Measurements from ENCODE around the gene SIRPA.
"Not testable (repeated sequence)": the region's sequence is repeated elsewhere in the genome, so short reads cannot be mapped to it uniquely, and the experiment has no call there.

The SIRPA gene

GRCh38 chr20:1909097-1909496 lies 13.9 kb downstream of the SIRPA start:
- DNase-seq, result no peak

DNA sequence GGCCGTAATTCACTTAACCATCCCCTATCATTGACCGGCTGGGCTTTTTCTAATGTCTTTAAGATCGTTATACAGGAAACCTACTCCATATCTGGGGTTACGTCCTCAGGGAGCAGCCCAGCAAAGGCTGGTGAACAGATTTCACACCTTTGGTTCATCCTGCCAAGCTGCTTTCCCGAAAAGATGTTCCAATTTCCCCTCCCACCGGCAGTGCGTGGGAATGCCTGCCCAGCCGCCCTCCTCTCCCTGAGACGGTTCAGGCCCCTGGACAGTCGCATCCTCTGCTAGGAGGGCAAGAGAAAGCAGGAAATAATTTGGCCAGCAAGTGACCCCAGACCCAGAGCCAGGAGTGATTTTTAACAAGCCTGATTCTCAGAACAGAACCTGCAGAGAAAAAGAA lies 16.3 kb downstream of the SIRPA start:
- DNase-seq, result no peak

DNA sequence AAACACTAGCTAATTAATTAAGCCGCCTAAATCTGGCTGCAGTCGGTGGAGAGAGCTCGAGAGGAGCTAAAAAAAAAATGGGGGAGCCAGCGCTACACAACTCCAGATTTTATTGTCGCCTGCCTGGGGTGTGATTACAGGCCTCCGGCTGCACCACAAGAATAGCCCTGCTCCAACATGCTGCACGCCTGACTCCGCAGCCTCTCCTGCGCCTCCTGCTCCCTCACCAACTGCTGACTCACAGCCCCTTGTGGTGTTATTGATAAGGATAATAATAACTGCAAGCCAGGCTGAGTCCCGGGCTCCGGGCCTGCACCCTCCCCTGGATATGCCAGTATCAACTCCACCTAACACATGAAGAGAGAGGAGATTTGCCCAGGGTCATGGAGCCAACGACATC lies 16.8 kb downstream of the SIRPA start:
- DNase-seq, result no peak

- DNase-seq, result no peak
Measured at GRCh38 chr20:1912646-1913045, 17.4 kb downstream of the SIRPA start.

- not testable (repeated sequence) for DNase-seq
Measured at GRCh38 chr20:1915233-1915632, 20.0 kb downstream of the SIRPA start.

- DNase-seq, result no peak
Measured at GRCh38 chr20:1915725-1916124, 20.5 kb downstream of the SIRPA start.

DNA sequence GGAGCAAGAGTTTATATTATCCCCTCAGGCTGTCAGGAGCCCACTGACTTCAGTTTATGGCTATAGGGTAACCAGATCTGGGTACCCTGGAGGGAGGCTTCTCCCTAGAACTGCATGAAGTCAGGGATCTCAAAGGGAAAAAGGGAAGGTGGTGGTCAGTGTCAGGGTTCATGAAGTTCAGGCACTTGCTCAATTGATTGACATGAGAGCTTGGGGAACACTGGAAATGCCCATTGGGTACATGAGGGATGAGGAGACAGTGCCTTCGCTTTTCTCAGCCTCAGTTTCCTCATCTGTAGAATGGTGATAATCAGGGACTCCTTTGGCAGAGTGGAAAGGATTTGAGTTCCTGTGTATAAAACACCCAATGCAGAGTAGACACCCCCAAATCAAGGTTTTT lies 22.6 kb downstream of the SIRPA start:
- DNase-seq, result no peak

GRCh38 chr20:1918491-1919165 lies 23.4 kb downstream of the SIRPA start:
- DNase-seq, result no peak

DNA sequence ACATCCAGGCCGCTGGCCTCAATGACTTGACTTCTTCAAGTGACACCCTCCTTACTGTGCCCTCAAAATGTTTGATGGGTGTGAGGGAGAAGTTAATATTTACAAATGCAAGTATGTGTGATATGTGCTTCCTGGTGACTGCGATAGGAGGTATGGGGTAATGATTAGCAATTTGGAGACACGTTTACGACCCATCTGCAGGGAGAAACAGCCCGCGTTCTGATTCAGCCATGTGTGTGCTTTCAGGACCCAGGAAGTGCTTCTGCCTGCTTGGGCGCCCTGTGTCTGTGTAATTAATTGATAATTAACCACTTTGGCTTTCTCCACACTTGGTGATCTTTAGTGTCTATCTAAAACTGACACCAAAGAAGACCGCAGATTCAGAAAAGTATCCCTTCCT lies 25.0 kb downstream of the SIRPA start:
- no peak for DNase-seq

DNA sequence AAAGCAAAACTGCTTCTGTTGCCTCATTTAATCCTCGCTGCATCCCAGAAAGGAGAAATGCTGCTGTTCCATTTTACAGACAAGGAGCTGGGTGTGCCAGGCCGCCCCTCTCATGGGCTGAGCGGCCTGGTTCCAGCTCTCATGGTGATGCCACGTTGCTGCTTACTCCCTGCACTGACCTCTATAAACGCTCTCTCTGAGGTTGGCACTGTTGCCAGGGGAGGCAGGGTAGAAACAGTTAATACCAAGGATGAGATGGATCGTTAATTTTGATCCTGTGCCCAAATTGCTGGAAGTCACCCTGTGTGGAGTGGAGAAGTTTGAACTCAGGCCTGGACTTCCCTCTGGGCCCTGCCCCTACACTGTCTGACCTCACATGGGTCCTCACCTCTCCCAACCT lies 25.6 kb downstream of the SIRPA start:
- DNase-seq, result no peak

DNA sequence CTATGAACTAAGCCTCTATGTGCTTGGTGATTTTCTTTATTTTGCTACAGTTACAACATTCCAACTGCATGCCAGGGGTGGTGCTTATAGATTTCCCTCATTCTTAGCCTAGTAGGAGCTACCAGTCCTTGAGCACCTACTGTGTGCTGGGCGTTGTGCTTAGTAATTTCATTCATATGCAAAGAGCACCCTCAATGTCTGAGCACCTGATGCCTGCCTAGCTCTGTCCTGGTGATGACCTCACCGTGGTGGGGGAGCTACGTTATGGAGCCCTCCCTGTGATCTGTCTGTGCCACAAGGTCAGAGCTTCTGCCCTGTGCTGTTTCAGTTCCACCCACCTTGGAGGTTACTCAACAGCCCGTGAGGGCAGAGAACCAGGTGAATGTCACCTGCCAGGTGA lies 26.8 kb downstream of the SIRPA start:
- DNase-seq, result not testable (repeated sequence)

DNA sequence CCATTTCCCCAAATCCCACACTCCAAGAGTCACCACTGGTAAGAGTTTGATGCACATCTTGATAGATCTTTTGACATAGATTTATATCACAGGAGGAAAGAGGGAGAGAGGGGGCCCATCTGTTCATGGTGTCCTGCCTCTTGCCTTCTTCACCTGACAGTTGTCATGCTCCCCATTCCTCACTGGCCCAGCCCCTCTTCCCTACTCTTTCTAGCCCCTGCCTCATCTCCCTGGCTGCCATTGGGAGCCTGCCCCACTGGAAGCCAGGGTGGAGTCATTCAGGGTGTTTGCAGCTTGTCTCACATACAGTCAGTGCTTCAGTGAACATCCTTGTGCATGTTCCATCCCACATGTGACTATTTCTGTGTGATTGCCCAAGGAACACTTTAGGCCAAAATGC lies 27.6 kb downstream of the SIRPA start:
- DNase-seq, result no peak

DNA sequence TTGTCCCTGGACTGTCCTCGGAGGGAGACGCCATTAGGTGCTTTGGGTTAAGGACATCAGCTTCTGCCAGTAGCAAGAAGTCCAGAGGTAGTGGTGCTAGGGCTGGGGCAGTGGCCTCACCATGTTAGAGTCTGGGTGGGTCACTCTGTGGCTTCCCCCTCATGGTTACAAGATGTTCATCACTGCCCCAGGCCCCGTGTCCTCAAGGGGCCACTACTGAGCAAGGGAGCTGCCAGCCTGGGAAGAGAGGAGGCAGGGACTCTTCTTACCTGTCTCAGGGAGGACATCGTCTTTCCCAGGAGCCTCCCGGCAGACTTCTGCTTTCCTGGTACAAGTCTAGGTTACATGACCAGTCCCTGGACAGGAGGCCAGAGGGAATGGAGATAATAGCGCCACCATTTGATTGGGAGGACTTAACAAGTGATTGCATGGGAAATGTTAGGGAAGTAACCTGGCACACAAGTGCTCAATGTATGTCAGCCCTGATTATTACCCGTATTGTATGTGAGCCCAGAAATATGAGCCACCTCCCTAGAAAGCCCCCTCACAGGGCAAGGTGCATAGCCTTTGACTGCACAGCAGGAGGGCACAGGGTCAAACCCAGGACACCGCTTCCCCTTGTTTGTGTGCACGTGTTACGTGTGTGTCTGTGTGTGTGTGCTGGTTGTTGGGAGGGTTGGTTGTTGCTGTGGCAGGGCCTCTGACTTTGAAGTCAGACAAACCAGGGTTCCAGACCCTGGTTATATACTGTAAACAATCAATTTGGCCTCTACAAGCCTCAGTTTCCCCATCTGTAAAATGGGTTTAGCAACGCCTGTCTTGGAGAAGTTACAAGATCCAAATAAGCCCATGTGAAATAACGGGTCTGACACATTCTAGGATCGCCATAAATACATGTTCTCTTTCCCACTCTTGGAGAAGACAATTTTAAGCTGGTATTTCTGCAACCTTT lies 30.0 kb downstream of the SIRPA start:
- no peak for DNase-seq

GRCh38 chr20:1926237-1926636 lies 31.0 kb downstream of the SIRPA start:
- DNase-seq, result no peak

DNA sequence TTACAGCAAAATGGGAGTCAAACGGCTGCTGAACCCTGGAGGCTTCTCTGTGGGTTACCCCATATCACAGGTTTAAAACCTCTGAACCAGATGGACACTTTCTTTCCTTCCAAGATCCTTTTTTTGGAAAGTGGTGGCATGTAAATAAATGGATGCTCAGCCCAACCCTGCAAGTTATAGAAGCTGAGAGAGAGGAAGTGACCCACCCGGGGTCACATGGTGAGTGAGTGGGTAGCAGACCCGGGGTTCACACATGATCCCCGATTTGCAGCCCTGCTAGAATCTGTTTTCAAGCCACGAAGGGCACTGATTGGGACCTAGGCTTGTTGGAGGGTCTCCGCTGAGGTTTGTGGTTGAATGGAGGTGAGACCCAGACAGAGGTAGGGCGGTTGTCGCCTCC lies 32.0 kb downstream of the SIRPA start:
- no peak for DNase-seq

- DNase-seq, result no peak
Measured at GRCh38 chr20:1928154-1928553, 32.9 kb downstream of the SIRPA start.

- DNase-seq, result no peak
Measured at GRCh38 chr20:1928782-1929181, 33.6 kb downstream of the SIRPA start.

DNA sequence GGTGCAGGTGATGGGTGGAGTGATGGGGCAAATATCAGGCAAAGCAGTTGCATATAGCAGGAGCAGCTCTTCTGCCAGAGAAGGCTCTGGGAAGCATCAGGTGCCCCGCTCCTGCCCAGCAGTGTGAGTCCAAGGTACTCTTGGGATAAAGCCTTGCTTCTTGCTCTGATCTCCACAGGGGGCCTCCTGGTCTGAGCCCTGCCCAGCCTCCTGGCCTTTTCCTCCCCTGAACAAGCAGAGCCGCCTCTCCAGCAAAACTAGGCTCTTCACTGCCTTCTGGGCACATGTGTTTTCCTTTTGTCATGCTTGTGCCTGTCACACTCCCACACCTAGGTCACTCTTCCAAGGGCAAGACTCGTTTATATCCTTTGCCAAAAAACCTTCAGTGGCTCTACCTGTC lies 34.3 kb downstream of the SIRPA start:
- DNase-seq, result no peak

GRCh38 chr20:1930165-1930564 lies 35.0 kb downstream of the SIRPA start:
- DNase-seq, result no peak

- no peak for DNase-seq
Measured at GRCh38 chr20:1931830-1932229, 36.6 kb downstream of the SIRPA start.

GRCh38 chr20:1932971-1933370 lies 37.8 kb downstream of the SIRPA start:
- no peak for DNase-seq

DNA sequence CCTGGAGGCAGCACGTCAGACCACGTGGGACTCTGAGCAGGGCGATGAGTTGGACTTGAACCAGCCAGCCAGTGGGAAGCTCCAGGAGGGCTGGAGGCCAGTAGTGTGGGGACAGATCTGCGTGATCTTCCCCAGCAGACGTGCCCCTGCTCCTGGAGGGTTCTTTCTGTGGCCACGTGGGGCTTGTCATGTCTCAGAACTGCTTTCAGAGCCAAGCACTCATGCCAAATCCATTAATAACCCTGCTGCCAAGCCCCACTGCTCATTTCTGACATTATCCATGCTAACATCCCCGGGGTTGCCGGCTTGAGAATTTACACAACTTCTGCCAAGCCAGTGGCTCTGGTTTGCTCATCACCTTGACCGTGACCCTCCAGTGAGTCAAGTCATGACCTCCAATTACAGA lies 38.3 kb downstream of the SIRPA start:
- no peak for DNase-seq

GRCh38 chr20:1934156-1934555 lies 38.9 kb downstream of the SIRPA start:
- no peak for DNase-seq
